Measurements from ENCODE around the gene MEIOB. TPM values are rescaled to one million over a fixed set of nuclear protein-coding genes. Genes with fewer than 3 reads are reported as not detected.

The MEIOB gene
- total and polyA plus RNA-seq, 2 experiments from 2014 or later, result 0.14 TPM; not detected in 1

DNA sequence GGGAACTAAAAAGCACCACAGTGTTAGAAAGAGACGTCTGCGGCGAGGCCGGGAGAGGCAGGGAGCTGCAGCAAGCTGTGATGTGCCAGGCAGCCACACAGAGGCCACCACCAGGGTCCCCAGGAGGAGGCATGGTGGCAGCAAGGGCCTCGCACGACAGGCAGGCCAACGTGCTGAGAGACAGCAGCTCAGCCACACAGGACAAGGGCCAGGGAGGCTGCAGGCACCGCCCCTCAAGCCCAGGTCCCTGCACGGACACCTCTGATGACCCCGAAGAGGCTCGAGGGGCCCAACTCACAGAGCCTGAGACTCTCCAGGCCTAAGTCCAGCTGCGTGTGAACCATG lies 51.0 kb downstream of the MEIOB start:
- H3K9ac ChIP-seq, result no peak overlapping the region
- H3K79me2 ChIP-seq (ENCODE audit: insufficient read depth), result peaks cover 26% of the 10 kb centered on the region
- H4K20me1 ChIP-seq (ENCODE audit: insufficient read depth), result no peaks in the 10 kb centered on the region
- H3K9me2 ChIP-seq (ENCODE audit: insufficient read depth), result no peaks in the 10 kb centered on the region
- in situ Hi-C loops (cut with MboI), result no loop called here
- H3K9me3 ChIP-seq (ENCODE audit: low read depth), result no peaks in the 10 kb centered on the region
- no peak overlapping the region for H2AFZ ChIP-seq
- no peaks in the 10 kb centered on the region for H3K27me3 ChIP-seq (replicated peaks; ENCODE audit: insufficient read depth)
- no peak overlapping the region for H3K27ac ChIP-seq
- no peak overlapping the region for H3K4me2 ChIP-seq (ENCODE audit: unreplicated experiment)
- 92 to 94% methylated on average over 12 of the region's 12 CpGs for WGBS, 2 experiments (ENCODE audit: low coverage in 1 of 2, low lambda C conversion rate in 2 of 2, missing lambda C conversion rate in 2 of 2)
- H3K4me1 ChIP-seq (ENCODE audit: insufficient read depth), result no peaks in the 10 kb centered on the region
- no peak for DNase-seq
- no peak overlapping the region for H3K4me3 ChIP-seq
- no peaks in the 10 kb centered on the region; the same call in 1 of the 2 replicates for H3K36me3 ChIP-seq (ENCODE audit: low read depth)
- no peaks in the 10 kb centered on the region for H3F3A ChIP-seq (ENCODE audit: insufficient read depth)
- TF ChIP-seq EZH2phosphoT487 (IDR thresholded peaks at IDR 0.05; ENCODE audit: insufficient read depth, low read depth), result no peak
- TF ChIP-seq EZH2 (IDR thresholded peaks at IDR 0.05; ENCODE audit: insufficient read depth, poor library complexity, severe bottlenecking), result no peak

DNA sequence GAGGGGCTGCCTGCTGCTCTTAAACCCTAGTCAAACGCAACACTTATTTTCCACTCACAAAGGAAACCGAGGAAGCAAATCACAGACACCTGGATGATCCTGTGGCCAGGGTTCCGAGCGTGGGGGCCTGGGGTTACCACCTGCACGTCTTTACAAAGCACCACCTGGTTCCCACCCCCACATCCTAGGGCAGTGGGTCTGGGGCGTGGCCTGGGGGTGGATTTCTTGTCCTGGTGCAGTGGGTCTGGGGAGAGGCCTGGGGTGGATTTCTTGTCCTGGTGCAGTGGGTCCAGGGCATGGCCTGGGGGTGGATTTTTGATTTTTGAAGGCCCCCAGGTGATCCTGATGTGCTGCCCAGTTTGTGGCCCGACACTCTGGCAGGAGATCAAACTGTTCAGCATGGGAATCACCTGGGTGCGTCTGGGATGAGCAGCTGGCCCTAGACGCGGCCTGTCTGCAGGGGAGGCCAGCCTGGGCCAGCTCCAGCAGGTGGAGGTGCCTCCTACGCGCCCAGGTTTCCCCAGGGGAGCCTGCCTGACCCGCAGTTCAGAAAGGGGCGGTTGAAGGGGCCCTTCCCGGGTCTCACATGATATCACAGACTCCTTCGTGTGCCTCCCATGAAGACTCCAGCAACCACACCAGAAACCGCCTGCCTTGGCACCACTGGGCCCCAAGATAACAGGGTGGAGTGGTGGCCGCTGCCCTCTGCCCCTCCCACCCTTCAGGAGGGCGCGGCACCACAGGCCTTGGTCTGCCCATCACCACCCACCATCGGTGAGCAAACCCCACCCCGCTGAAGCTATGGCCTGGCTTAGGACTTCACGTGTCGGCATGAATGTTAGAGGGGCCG lies 51.6 kb downstream of the MEIOB start:
- 85% methylated on average over 24 to 25 of the region's 25 CpGs for WGBS, 2 experiments (ENCODE audit: low coverage in 1 of 2, low lambda C conversion rate in 2 of 2, missing lambda C conversion rate in 2 of 2)
- Histone ChIP-seq H3K4me1 (ENCODE audit: insufficient read depth) (no peaks in the 10 kb centered on the region), H3K27me3 (replicated peaks; ENCODE audit: insufficient read depth) (no peaks in the 10 kb centered on the region)

DNA sequence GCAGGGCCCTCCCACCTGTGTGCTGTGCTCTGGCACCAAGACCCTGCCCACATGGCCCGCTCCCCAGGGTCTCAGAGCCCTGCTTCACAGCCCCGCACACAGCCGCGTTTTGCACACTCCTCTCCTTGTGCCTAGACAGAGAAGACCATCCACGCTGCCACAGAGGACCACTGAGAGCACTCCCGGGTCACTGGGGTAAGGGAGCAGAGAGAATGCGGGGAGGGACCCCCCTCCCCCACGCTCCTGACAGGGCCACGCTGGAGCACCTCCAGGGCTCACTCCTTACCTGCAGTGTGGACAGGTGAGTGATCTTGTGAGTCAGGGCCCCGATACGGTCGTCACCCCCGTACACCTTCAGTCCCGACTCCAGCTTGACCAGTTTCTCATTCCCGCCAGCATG lies 52.4 kb downstream of the MEIOB start:
- Histone ChIP-seq H3K9me2 (ENCODE audit: insufficient read depth) (no peaks in the 10 kb centered on the region), H3K4me2 (ENCODE audit: unreplicated experiment) (no peak overlapping the region), H3K9me3 (ENCODE audit: low read depth) (no peaks in the 10 kb centered on the region), H2AFZ (no peak overlapping the region), H3K9ac (no peak overlapping the region), H3K27me3 (replicated peaks; ENCODE audit: insufficient read depth) (no peaks in the 10 kb centered on the region), H3K27ac (no peak overlapping the region), H3K79me2 (ENCODE audit: insufficient read depth) (peaks cover 14% of the 10 kb centered on the region), H3K4me3 (no peak overlapping the region), H3K4me1 (ENCODE audit: insufficient read depth) (no peaks in the 10 kb centered on the region), H3K36me3 (ENCODE audit: low read depth) (no peaks in the 10 kb centered on the region; the same call in 1 of the 2 replicates), H4K20me1 (ENCODE audit: insufficient read depth) (no peaks in the 10 kb centered on the region), H3F3A (ENCODE audit: insufficient read depth) (no peaks in the 10 kb centered on the region)
- 93 to 96% methylated on average over 15 of the region's 15 CpGs for WGBS, 2 experiments (ENCODE audit: low coverage in 1 of 2, low lambda C conversion rate in 2 of 2, missing lambda C conversion rate in 2 of 2)
- TF ChIP-seq EZH2 (IDR thresholded peaks at IDR 0.05; ENCODE audit: insufficient read depth, poor library complexity, severe bottlenecking) (no peak), EZH2phosphoT487 (IDR thresholded peaks at IDR 0.05; ENCODE audit: insufficient read depth, low read depth) (no peak)
- DNase-seq, result no peak
- in situ Hi-C loops (cut with MboI), result no loop called here

More for the DNA sequence above, 51.6 kb downstream of the MEIOB start:
- no peak overlapping the region for H3K4me3 ChIP-seq
- no peak overlapping the region for H3K27ac ChIP-seq
- H3K9me3 ChIP-seq (ENCODE audit: low read depth), result no peaks in the 10 kb centered on the region
- H3F3A ChIP-seq (ENCODE audit: insufficient read depth), result no peaks in the 10 kb centered on the region
- H3K9me2 ChIP-seq (ENCODE audit: insufficient read depth), result no peaks in the 10 kb centered on the region
- no peaks in the 10 kb centered on the region for H4K20me1 ChIP-seq (ENCODE audit: insufficient read depth)
- DNase-seq, result no peak
- no peak overlapping the region for H2AFZ ChIP-seq
- no peak overlapping the region for H3K9ac ChIP-seq
- in situ Hi-C loops (cut with MboI), result no loop called here
- TF ChIP-seq EZH2 (IDR thresholded peaks at IDR 0.05; ENCODE audit: insufficient read depth, poor library complexity, severe bottlenecking), result no peak
- TF ChIP-seq EZH2phosphoT487 (IDR thresholded peaks at IDR 0.05; ENCODE audit: insufficient read depth, low read depth), result no peak
- H3K36me3 ChIP-seq (ENCODE audit: low read depth), result no peaks in the 10 kb centered on the region; the same call in 1 of the 2 replicates
- no peak overlapping the region for H3K4me2 ChIP-seq (ENCODE audit: unreplicated experiment)
- peaks cover 21% of the 10 kb centered on the region for H3K79me2 ChIP-seq (ENCODE audit: insufficient read depth)

DNA sequence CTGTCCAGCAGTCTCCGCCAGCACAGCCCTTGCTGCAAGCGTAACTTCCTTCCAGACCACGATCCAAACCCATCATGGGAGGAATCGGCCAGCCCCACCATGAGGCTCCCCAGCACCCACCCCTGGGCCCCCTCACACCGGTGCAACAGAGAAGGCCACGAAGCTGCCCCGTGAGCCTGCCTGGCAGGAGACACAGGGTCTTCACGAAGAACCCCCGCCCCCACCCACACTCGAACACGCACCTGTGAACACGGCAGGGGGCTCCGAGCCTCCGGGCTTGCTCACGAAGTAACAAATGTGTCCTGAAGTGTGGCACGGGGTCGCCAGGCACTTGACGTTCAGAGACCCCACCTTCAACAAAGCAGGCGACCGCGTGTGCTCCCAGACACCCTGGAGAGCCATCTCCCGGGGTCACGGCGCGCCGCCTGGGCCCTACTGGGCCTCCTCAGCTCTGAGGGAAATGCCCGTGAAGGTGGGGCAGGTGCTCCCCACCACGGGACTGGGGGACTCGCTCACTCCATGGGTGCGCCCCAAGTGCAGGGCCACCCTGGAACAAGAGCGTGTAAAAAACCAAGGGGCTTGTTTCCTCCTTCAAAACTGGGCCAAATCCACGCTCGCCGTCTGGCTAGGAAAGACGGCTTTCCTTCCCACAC lies 53.0 kb downstream of the MEIOB start:
- TF ChIP-seq EZH2phosphoT487 (IDR thresholded peaks at IDR 0.05; ENCODE audit: insufficient read depth, low read depth) (no peak), EZH2 (IDR thresholded peaks at IDR 0.05; ENCODE audit: insufficient read depth, poor library complexity, severe bottlenecking) (no peak)
- H3K4me2 ChIP-seq (ENCODE audit: unreplicated experiment), result no peak overlapping the region
- no peaks in the 10 kb centered on the region for H3K4me1 ChIP-seq (ENCODE audit: insufficient read depth)
- 91 to 94% methylated on average over 28 to 35 of the region's 35 CpGs for WGBS, 2 experiments (ENCODE audit: low coverage in 1 of 2, low lambda C conversion rate in 2 of 2, missing lambda C conversion rate in 2 of 2)
- in situ Hi-C loops (cut with MboI), result no loop called here
- no peak overlapping the region for H3K27ac ChIP-seq
- no peaks in the 10 kb centered on the region; the same call in 1 of the 2 replicates for H3K36me3 ChIP-seq (ENCODE audit: low read depth)
- H4K20me1 ChIP-seq (ENCODE audit: insufficient read depth), result no peaks in the 10 kb centered on the region
- no peak for DNase-seq
- H3K4me3 ChIP-seq, result no peak overlapping the region
- H2AFZ ChIP-seq, result no peak overlapping the region
- no peaks in the 10 kb centered on the region for H3K27me3 ChIP-seq (replicated peaks; ENCODE audit: insufficient read depth)
- no peak overlapping the region for H3K9ac ChIP-seq
- no peaks in the 10 kb centered on the region for H3K9me3 ChIP-seq (ENCODE audit: low read depth)
- H3F3A ChIP-seq (ENCODE audit: insufficient read depth), result no peaks in the 10 kb centered on the region
- H3K9me2 ChIP-seq (ENCODE audit: insufficient read depth), result no peaks in the 10 kb centered on the region
- H3K79me2 ChIP-seq (ENCODE audit: insufficient read depth), result peaks cover 8% of the 10 kb centered on the region; the same call in 1 of the 2 replicates
